Stimulated activated CD4-positive, alpha-beta T cell treated with anti-CD3 and anti-CD28 coated beads, TNF-alpha, amount 100 ng/mL, for 48 hours (primary cell): ENCODE data around the gene OR2T2.
"Not testable (repeated sequence)": the region's sequence is repeated elsewhere in the genome, so short reads cannot be mapped to it uniquely, and the experiment has no call there.

Experiments
- DNase-seq, 3 donors: peaks; one replicate each; pipeline ENCODE4 v3.0.0-alpha.2; 2020; ENCODE audit warnings: low read depth in 3 of 3

OR2T2 gene

GRCh38 chr1:248445399-248445798 lies at the start of gene OR2T2:
TSS of gene OR2T2 (plus strand) at chr1:248445637. CDS start at chr1:248452798, 7,161 bp downstream.
- DNase-seq = not testable (repeated sequence)

- no peak for DNase-seq
These were observed 42.7 kb upstream of the OR2T2 start, which contains the start of gene OR2T1 for GRCh38 chr1:248402748-248403147. TSS of gene OR2T1 (plus strand) at chr1:248403048. CDS start at chr1:248406148, 3,100 bp downstream.

GRCh38 chr1:248404024-248404423 lies 41.4 kb upstream of the OR2T2 start:
- DNase-seq = no peak

- no peak for DNase-seq
These were observed 38.4 kb upstream of the OR2T2 start for GRCh38 chr1:248406721-248407692.

- DNase-seq = no peak
These were observed 29.2 kb upstream of the OR2T2 start for GRCh38 chr1:248416226-248416625.

GRCh38 chr1:248417854-248418253 lies 27.6 kb upstream of the OR2T2 start:
- DNase-seq = no peak

GRCh38 chr1:248421384-248421783 lies 24.1 kb upstream of the OR2T2 start:
- no peak for DNase-seq

- DNase-seq = not testable (repeated sequence)
These were observed 17.8 kb upstream of the OR2T2 start for GRCh38 chr1:248427526-248428191.

GRCh38 chr1:248428192-248428533 lies 17.3 kb upstream of the OR2T2 start:
- not testable (repeated sequence) for DNase-seq

- not testable (repeated sequence) for DNase-seq
These were observed 13.8 kb upstream of the OR2T2 start for GRCh38 chr1:248431683-248432082.

- DNase-seq = not testable (repeated sequence)
These were observed 13.2 kb upstream of the OR2T2 start for GRCh38 chr1:248432201-248432600.

- DNase-seq = not testable (repeated sequence)
These were observed 11.5 kb upstream of the OR2T2 start for GRCh38 chr1:248433811-248434415.

- DNase-seq = not testable (repeated sequence)
These were observed 10.5 kb upstream of the OR2T2 start for GRCh38 chr1:248434913-248435312.

- not testable (repeated sequence) for DNase-seq
These were observed 9.1 kb upstream of the OR2T2 start for GRCh38 chr1:248436303-248436702.

GRCh38 chr1:248438668-248439067 lies 6.8 kb upstream of the OR2T2 start:
- not testable (repeated sequence) for DNase-seq

GRCh38 chr1:248439283-248439682 lies 6.2 kb upstream of the OR2T2 start:
- DNase-seq = not testable (repeated sequence)

- DNase-seq = not testable (repeated sequence)
These were observed 2.7 kb upstream of the OR2T2 start for GRCh38 chr1:248442500-248443277.

- not testable (repeated sequence) for DNase-seq
These were observed 834 bp upstream of the OR2T2 start for GRCh38 chr1:248444603-248445002.

- not testable (repeated sequence) for DNase-seq
These were observed 3.1 kb downstream of the OR2T2 start for GRCh38 chr1:248448409-248449074.

- DNase-seq = not testable (repeated sequence)
These were observed 4.5 kb downstream of the OR2T2 start for GRCh38 chr1:248449821-248450465.
